Cardiac septum (tissue), 1 donor: ENCODE data around the gene SERBP1. TPM values are rescaled to one million over a fixed set of nuclear protein-coding genes. Genes with fewer than 3 reads are reported as not detected.

ENCODE experiments used
- DNase-seq: peaks from one replicate; pipeline ENCODE4 v3.0.0-alpha.2; 2020; ENCODE audit warnings: low spot score
- intact Hi-C: fragments of 100-400 bp; cut with DNase I; formaldehyde crosslinking; loops from one replicate; pipeline ENCODE4 v1.14.0; 2022
- total RNA-seq: library from RNA; stranded (reverse); fragmentation: NEBNext Ultra II Directional; extraction: Animal tissue kit (Norgen Biotek cat#: 25700); gene quantifications from one replicate; pipeline ENCODE4 v1.2.1, GENCODE V29; 2021
- donor health status: DM: no; HTN: no; CAD: no.

The SERBP1 gene
- total RNA-seq, 1 donor from 2014 or later = 146 TPM

DNA sequence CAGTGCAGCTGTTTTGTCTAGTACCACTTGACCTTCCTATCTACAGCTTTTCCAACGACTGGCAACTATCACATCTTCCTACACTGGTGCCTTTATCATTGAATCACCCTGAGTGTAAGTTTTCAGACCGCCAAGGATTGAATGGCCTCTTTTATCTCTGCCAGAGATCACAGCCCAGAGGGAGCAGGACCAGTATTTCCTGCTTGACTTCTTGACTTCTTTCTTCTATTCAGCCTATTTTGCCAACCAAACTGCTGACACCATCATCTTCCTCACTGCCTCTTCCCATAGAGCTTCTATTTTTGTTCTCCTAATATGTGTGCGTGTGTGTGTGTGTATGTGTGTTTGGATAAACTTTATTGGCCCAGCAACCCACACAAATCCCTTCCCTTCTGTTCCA, 53.8 kb downstream of the SERBP1 start:
- DNase-seq = no peak
- intact Hi-C loops = no loop called here

DNA sequence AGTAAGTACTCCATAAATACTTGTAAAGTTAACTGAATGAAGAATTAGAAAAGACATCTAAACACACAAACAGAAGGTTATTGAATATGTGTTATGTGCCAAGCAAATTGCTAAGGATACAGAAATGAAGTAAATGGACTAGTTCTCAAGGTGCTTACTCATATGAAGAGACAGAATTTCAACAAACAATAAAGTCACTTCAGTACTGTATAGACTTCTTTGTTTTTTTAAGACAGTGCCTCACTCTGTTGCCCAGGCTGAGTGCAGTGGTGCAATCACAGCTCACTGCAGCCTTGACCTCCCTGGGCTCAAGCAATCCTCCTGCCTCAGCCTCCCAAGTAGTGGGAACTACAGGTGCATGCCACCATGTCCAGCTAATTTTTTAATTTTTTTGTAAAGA, 57.3 kb downstream of the SERBP1 start:
- no peak for DNase-seq
- intact Hi-C loops = no loop called here

DNA sequence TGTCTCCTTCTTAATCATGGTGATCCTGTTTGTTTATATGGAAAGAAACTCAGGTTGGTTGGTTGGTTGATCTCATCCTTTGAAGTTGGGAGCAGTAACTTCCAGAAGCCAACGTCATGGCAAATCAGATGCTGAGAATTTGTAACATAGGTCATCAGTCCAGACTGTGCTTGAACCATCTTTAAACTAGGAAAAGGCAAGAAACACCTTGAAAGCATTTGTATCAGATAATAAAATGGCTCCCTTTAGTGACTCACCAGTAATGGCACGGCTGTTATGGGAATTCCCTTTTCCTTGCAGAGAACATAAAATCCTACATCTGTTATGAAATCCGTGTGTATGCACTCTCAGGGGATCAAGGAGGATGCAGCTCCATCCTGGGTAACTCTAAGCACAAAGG, 58.1 kb downstream of the SERBP1 start:
- no peak for DNase-seq
- intact Hi-C loops = no loop called here

DNA sequence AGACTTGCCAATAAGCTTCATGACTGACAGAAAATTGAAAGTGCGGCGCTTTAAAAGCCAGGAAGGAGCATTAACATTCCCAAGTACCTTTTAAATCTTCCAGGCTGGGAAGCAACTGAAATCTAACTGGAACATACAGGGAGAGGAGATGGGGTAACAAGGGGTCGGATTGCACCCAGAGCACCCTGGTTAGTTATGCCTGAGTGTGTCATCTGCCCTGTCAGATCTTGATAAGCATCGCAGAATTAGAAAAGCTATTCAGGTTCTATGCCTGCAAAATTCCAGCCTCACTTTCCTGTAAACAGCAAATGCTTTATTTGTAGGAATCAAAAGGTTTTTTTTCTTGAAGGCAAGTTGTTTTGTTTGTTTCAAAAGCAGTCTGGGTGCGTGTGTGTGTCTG, 58.5 kb downstream of the SERBP1 start:
- DNase-seq = no peak
- intact Hi-C loops = no loop called here

DNA sequence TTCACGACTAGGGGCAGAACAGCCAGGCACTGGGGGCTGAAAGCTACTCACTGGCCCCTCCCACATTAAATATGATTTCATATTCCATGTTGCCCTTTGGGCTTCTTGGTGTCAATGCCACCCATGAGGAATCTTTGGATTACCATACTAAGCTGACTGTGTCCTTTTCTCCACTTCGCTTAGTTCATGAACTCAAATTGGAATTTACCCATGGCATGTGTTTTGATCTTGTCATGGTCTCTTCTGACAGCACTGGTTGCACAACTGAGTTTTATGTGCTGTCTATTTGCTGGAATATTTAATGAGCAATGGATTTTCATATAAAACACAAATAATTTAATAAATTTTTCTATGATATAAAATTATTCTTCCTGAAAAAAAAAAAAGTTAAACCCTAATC, 59.2 kb downstream of the SERBP1 start:
- intact Hi-C loops = no loop called here
- no peak for DNase-seq

DNA sequence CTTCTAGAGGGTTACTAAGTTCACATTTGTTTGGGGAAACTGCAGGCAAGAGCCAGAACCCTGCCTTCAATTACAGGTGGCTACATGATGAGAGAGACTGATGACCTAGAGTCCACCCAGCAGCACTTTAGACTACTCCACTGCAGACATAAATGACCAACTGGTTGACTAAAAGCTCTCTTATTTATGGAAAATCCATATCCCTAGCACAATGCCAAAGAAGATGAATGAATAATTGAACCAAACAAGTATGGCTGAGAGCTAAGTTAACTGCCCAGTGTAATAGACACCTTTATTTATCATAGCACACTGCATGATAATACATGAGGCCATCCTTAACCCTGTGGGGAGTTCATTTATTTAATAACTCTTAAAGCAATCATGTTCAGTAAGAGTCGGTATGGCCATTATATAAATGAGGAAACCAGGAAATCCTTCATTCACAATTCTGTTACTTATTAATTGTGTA, 62.1 kb downstream of the SERBP1 start:
- intact Hi-C loops = no loop called here
- DNase-seq = no peak

DNA sequence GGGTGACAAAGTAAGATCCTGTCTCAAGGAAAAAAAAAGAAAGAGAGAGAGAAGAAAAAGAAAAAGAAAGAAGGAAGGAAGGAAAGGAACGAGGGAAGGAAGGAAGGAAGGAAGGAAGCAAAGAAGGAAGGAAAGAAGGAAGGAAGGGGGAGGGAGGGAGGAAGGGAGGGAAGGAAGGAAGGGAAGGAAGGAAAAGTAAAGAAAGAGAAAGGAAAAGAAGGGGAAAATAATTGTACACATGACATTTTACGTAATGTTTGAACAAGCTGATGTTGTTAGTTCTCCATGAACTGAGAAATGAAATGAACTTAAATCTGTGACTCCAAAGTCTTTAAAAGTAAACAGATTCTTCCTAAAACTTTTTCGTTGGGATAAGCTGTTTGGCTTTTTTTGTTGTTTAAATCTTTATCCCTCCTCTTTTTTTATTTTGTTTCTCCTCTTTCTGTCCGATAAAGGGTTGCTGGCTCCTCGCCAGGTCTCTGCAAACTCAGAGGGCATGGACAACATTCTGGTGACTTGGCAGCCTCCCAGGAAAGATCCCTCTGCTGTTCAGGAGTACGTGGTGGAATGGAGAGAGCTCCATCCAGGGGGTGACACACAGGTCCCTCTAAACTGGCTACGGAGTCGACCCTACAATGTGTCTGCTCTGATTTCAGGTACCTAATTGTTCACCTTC, 62.7 kb downstream of the SERBP1 start:
- intact Hi-C loops = no loop called here
- DNase-seq = no peak

DNA sequence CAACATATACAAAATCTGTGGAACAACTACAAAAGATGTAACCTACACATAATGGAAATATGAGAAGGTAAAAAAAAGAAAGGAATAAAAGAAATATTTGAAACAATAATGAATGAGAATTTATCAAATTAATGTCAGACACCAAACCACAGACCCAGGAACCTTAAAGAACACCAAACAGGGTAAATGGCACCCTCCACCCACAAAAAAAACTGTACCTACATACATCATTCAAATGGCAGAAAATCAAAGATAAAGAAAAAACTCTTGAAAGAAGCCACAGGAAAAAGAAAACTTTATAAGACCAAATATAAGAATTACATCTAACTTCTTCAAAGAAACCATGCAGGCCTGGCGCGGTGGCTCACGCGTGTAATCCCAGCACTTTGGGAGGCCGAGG, 68.6 kb downstream of the SERBP1 start:
- intact Hi-C loops = no loop called here
- no peak for DNase-seq

DNA sequence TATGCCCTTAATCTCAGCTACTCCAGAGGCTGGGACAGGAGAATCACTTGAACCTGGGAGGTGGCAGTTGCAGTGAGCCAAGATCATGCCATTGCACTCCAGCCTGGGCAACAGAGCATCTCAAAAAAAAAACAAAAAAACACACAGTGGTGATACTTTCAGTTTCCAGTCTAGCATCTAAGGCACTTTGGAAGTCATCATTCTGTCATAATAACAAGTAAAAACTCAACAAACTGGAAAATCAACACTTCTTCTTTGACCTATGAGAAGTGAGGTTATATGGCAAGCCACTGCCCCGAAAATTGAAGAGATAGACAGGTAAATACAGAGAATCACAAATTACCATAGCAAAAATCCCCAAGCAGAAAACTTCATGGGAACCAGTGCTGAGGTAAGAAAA, 70.6 kb downstream of the SERBP1 start:
- intact Hi-C loops = no loop called here

More for the DNA sequence above, 70.6 kb downstream of the SERBP1 start:
- no peak for DNase-seq

Other genes with a start within 250 kb of the SERBP1 start
- 0.22 TPM for gene IL12RB2, start 122.5 kb downstream of the SERBP1 start, total RNA-seq